Measurements from ENCODE around the gene ROBO4.

- TF ChIP-seq EZH2phosphoT487 (IDR thresholded peaks at IDR 0.05; ENCODE audit: borderline replicate concordance) (no peak), EZH2 (IDR thresholded peaks at IDR 0.05) (no peak), POLR2AphosphoS5 (IDR thresholded peaks at IDR 0.05; ENCODE audit: low read depth, low read length) (no peak), RAD21 (IDR thresholded peaks at IDR 0.05; ENCODE audit: low read depth) (no peak), SIN3A (IDR thresholded peaks at IDR 0.05; ENCODE audit: low read depth) (no peak), SP1 (IDR thresholded peaks at IDR 0.05; ENCODE audit: low read depth) (no peak), SRF (IDR thresholded peaks at IDR 0.05; ENCODE audit: low read depth) (no peak)
- TF ChIP-seq, protein P1, sequence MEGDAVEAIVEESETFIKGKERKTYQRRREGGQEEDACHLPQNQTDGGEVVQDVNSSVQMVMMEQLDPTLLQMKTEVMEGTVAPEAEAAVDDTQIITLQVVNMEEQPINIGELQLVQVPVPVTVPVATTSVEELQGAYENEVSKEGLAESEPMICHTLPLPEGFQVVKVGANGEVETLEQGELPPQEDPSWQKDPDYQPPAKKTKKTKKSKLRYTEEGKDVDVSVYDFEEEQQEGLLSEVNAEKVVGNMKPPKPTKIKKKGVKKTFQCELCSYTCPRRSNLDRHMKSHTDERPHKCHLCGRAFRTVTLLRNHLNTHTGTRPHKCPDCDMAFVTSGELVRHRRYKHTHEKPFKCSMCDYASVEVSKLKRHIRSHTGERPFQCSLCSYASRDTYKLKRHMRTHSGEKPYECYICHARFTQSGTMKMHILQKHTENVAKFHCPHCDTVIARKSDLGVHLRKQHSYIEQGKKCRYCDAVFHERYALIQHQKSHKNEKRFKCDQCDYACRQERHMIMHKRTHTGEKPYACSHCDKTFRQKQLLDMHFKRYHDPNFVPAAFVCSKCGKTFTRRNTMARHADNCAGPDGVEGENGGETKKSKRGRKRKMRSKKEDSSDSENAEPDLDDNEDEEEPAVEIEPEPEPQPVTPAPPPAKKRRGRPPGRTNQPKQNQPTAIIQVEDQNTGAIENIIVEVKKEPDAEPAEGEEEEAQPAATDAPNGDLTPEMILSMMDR (IDR thresholded peaks at IDR 0.05 in 2 of 3, conservative IDR thresholded peaks at IDR 0.05 in 1 of 3; ENCODE audit: borderline replicate concordance in 1 of 3, insufficient read depth in 1 of 3, low read depth in 2 of 3, low read length in 2 of 3), result no peak
- TF ChIP-seq, protein P2, sequence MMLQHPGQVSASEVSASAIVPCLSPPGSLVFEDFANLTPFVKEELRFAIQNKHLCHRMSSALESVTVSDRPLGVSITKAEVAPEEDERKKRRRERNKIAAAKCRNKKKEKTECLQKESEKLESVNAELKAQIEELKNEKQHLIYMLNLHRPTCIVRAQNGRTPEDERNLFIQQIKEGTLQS (IDR thresholded peaks at IDR 0.05), result no peak
- TF ChIP-seq, protein P3, sequence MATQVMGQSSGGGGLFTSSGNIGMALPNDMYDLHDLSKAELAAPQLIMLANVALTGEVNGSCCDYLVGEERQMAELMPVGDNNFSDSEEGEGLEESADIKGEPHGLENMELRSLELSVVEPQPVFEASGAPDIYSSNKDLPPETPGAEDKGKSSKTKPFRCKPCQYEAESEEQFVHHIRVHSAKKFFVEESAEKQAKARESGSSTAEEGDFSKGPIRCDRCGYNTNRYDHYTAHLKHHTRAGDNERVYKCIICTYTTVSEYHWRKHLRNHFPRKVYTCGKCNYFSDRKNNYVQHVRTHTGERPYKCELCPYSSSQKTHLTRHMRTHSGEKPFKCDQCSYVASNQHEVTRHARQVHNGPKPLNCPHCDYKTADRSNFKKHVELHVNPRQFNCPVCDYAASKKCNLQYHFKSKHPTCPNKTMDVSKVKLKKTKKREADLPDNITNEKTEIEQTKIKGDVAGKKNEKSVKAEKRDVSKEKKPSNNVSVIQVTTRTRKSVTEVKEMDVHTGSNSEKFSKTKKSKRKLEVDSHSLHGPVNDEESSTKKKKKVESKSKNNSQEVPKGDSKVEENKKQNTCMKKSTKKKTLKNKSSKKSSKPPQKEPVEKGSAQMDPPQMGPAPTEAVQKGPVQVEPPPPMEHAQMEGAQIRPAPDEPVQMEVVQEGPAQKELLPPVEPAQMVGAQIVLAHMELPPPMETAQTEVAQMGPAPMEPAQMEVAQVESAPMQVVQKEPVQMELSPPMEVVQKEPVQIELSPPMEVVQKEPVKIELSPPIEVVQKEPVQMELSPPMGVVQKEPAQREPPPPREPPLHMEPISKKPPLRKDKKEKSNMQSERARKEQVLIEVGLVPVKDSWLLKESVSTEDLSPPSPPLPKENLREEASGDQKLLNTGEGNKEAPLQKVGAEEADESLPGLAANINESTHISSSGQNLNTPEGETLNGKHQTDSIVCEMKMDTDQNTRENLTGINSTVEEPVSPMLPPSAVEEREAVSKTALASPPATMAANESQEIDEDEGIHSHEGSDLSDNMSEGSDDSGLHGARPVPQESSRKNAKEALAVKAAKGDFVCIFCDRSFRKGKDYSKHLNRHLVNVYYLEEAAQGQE (IDR thresholded peaks at IDR 0.05; ENCODE audit: low read depth), result no peak
Measured at GRCh38 chr11:124915541-124916369, 18.1 kb upstream of the ROBO4 start.

Measured in HCT116 (cell line).